Measurements from ENCODE around the gene KLHL26. TPM values are rescaled to one million over a fixed set of nuclear protein-coding genes. Genes with fewer than 3 reads are reported as not detected.
"Not testable (repeated sequence)": the region's sequence is repeated elsewhere in the genome, so short reads cannot be mapped to it uniquely, and the experiment has no call there.

KLHL26 gene
- total and polyA plus RNA-seq, 2 experiments from 2014 or later, result 2.9 to 6.4 TPM

DNA sequence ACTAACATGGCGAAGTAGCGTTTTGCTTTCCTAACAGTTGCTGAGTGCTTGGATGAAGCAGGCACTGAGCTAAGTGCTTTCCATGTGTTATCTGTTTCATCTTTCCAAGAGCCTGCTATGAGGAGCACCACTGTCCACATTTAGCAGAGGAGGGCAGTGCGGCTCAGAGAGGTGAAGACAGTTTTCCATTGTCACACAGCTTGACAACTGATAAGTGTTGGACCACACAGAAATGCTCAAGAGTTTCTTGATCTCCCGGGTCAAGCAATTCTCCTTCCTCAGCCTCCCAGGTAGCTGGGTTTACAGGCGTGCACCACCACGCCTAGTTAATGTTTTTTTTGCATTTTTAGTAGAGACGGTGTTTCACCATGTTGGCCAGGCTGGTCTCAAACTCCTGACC, 39.9 kb downstream of the KLHL26 start:
- Histone ChIP-seq H3F3A (ENCODE audit: insufficient read depth) (no peaks in the 10 kb centered on the region), H3K27ac (no peak overlapping the region), H4K20me1 (ENCODE audit: insufficient read depth) (no peaks in the 10 kb centered on the region), H3K9me2 (ENCODE audit: insufficient read depth) (no peaks in the 10 kb centered on the region), H3K4me1 (ENCODE audit: insufficient read depth) (peaks cover 20% of the 10 kb centered on the region), H3K4me2 (ENCODE audit: unreplicated experiment) (no peak overlapping the region), H3K9me3 (ENCODE audit: low read depth) (no peaks in the 10 kb centered on the region), H3K36me3 (ENCODE audit: low read depth) (no peaks in the 10 kb centered on the region), H3K9ac (no peak overlapping the region), H2AFZ (no peak overlapping the region), H3K79me2 (ENCODE audit: insufficient read depth) (no peaks in the 10 kb centered on the region), H3K4me3 (no peak overlapping the region), H3K27me3 (replicated peaks; ENCODE audit: insufficient read depth) (no peaks in the 10 kb centered on the region)
- 90 to 91% methylated on average over 7 of the region's 7 CpGs for WGBS, 2 experiments (ENCODE audit: low coverage in 1 of 2, low lambda C conversion rate in 2 of 2, missing lambda C conversion rate in 2 of 2)
- DNase-seq, result no peak
- TF ChIP-seq EZH2 (IDR thresholded peaks at IDR 0.05; ENCODE audit: insufficient read depth, poor library complexity, severe bottlenecking), result no peak
- TF ChIP-seq EZH2phosphoT487 (IDR thresholded peaks at IDR 0.05; ENCODE audit: insufficient read depth, low read depth), result no peak
- in situ Hi-C loops (cut with MboI), result no loop called here

DNA sequence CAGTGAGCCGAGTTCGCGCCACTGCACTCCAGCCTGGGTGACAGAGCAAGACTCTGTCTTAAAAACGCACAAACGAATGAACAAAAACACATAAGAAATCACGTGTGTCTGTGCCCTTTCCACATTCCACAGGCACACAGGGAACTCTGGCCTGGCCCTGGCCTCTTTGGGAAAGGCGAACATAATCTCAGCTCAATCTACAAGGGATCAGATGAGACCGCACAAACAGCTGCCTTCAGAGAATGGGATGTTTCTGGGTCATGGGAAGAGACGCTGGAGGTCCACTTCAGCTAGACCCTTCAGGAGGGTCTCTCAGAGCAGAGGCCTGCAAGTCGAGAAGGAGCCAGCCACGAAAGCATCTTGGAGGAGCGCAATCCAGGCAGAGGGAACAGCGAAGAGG, 40.3 kb downstream of the KLHL26 start:
- WGBS, 2 experiments (ENCODE audit: low coverage in 1 of 2, low lambda C conversion rate in 2 of 2, missing lambda C conversion rate in 2 of 2), result 81 to 82% methylated on average over 13 of the region's 13 CpGs
- H3K27ac ChIP-seq, result no peak overlapping the region
- no peaks in the 10 kb centered on the region for H3K79me2 ChIP-seq (ENCODE audit: insufficient read depth)
- H3K9me2 ChIP-seq (ENCODE audit: insufficient read depth), result no peaks in the 10 kb centered on the region
- no peaks in the 10 kb centered on the region for H3F3A ChIP-seq (ENCODE audit: insufficient read depth)
- H4K20me1 ChIP-seq (ENCODE audit: insufficient read depth), result no peaks in the 10 kb centered on the region
- no peaks in the 10 kb centered on the region for H3K27me3 ChIP-seq (replicated peaks; ENCODE audit: insufficient read depth)
- peaks cover 20% of the 10 kb centered on the region for H3K4me1 ChIP-seq (ENCODE audit: insufficient read depth)
- H3K9me3 ChIP-seq (ENCODE audit: low read depth), result no peaks in the 10 kb centered on the region
- no peaks in the 10 kb centered on the region for H3K36me3 ChIP-seq (ENCODE audit: low read depth)
- no peak for TF ChIP-seq EZH2 (IDR thresholded peaks at IDR 0.05; ENCODE audit: insufficient read depth, poor library complexity, severe bottlenecking)
- no peak for TF ChIP-seq EZH2phosphoT487 (IDR thresholded peaks at IDR 0.05; ENCODE audit: insufficient read depth, low read depth)
- in situ Hi-C loops (cut with MboI), result no loop called here
- no peak for DNase-seq
- H3K4me3 ChIP-seq, result no peak overlapping the region
- H3K4me2 ChIP-seq (ENCODE audit: unreplicated experiment), result no peak overlapping the region
- H3K9ac ChIP-seq, result no peak overlapping the region
- H2AFZ ChIP-seq, result no peak overlapping the region

DNA sequence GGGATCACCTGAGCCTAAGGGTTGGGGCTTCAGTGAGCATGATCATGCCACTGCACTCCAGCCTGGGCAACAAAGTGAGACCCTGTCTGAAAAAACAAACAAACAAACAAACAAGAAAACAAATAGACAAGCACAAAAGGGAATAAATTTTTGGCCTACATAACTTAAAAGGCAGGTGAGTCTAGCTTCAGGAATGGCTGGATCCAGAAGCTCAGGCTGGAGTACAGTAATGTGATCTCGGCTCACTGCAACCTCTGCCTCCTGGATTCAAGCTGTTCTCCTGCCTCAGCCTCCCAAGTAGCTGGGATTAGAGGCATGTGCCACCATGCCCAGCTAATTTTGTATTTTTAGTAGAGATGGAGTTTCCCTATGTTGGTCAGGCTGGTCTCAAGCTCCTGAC, 43.3 kb downstream of the KLHL26 start:
- H2AFZ ChIP-seq; H3K27me3 ChIP-seq (replicated peaks; ENCODE audit: insufficient read depth); H3K4me2 ChIP-seq (ENCODE audit: unreplicated experiment); H3K9me2 ChIP-seq (ENCODE audit: insufficient read depth); H4K20me1 ChIP-seq (ENCODE audit: insufficient read depth); H3K27ac ChIP-seq; DNase-seq; in situ Hi-C loops (cut with MboI); H3K36me3 ChIP-seq (ENCODE audit: low read depth); H3K4me3 ChIP-seq; H3K9ac ChIP-seq; H3F3A ChIP-seq (ENCODE audit: insufficient read depth); H3K79me2 ChIP-seq (ENCODE audit: insufficient read depth); H3K9me3 ChIP-seq (ENCODE audit: low read depth): not testable (repeated sequence)
- 100% methylated on average over 1 of the region's 1 CpG for WGBS, 2 experiments (ENCODE audit: low coverage in 1 of 2, low lambda C conversion rate in 2 of 2, missing lambda C conversion rate in 2 of 2)
- H3K4me1 ChIP-seq (ENCODE audit: insufficient read depth), result peaks cover 15% of the 10 kb centered on the region

DNA sequence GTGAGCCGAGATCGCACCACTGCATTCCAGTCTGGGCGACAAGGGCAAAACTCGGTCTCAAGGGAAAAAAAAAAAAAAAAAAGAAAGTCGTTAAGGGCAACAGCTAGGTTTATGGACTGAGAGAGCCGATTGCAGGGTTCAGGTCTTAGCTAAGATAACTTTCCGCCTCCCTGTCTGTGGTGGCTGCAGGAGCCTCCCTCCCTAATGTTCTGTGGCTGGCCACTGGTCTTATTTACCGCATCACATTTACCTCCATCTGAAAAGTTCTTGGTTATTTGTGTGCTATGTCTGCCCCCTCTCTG, 45.9 kb downstream of the KLHL26 start:
- no peak for DNase-seq
- Histone ChIP-seq H3K27me3 (replicated peaks; ENCODE audit: insufficient read depth) (no peaks in the 10 kb centered on the region), H3K9me3 (ENCODE audit: low read depth) (no peaks in the 10 kb centered on the region), H4K20me1 (ENCODE audit: insufficient read depth) (no peaks in the 10 kb centered on the region), H3K27ac (no peak overlapping the region), H3F3A (ENCODE audit: insufficient read depth) (peaks cover 16% of the 10 kb centered on the region; the same call in 1 of the 2 replicates), H3K9me2 (ENCODE audit: insufficient read depth) (no peaks in the 10 kb centered on the region), H3K9ac (peak overlapping the region; percentile 60; the same call in 1 of the 2 replicates), H3K4me1 (ENCODE audit: insufficient read depth) (peaks cover 15% of the 10 kb centered on the region), H3K4me2 (ENCODE audit: unreplicated experiment) (peak overlapping the region; percentile 82), H3K79me2 (ENCODE audit: insufficient read depth) (peaks cover 22% of the 10 kb centered on the region), H3K36me3 (ENCODE audit: low read depth) (no peaks in the 10 kb centered on the region), H2AFZ (peak overlapping the region; percentile 79), H3K4me3 (peak overlapping the region; percentile 70)
- TF ChIP-seq EZH2phosphoT487 (IDR thresholded peaks at IDR 0.05; ENCODE audit: insufficient read depth, low read depth) (no peak), EZH2 (IDR thresholded peaks at IDR 0.05; ENCODE audit: insufficient read depth, poor library complexity, severe bottlenecking) (no peak)
- WGBS, 2 experiments (ENCODE audit: low coverage in 1 of 2, low lambda C conversion rate in 2 of 2, missing lambda C conversion rate in 2 of 2), result 55 to 65% methylated on average over 8 of the region's 8 CpGs
- in situ Hi-C loops (cut with MboI), result no loop called here

Measured in GM23248 (cell line).